ENCODE measurements around the gene TAS2R20.

Gene TAS2R20

DNA sequence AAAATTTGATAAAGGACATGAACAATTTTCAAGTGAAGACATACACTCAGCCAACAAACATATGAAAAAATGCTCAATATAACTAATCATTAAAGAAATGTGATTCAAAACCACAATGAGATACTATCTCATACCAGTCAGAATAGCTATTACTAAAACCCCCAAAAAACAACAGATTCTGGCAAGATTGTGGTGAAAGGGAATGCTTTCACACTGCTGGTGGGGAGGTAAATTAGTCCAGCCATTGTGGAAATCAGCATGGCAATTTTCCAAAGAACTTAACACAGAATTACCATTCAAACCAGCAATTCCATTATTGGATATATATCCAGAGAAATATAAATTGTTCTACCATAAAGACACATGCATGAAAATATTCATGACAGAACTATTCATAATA is 40.4 kb downstream of the TAS2R20 start:
- DNase-seq: no peak

DNA sequence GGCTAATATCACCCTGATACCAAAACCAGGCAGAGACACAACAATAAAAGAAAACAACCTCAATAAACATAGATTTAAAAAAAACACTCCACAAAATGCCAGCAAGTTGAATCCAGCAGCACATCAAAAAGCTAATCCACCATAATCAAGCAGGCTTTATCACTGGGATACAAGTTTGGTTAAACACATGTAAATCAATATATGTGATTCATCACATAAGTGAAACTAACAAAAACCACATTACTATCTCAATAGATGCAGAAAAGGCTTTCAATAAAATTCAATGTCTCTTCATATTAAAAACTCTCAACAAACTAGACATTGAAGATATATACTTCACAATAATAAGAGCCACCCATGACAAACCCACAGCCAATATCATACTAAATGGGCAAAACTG is 42.0 kb downstream of the TAS2R20 start:
- DNase-seq: no peak

DNA sequence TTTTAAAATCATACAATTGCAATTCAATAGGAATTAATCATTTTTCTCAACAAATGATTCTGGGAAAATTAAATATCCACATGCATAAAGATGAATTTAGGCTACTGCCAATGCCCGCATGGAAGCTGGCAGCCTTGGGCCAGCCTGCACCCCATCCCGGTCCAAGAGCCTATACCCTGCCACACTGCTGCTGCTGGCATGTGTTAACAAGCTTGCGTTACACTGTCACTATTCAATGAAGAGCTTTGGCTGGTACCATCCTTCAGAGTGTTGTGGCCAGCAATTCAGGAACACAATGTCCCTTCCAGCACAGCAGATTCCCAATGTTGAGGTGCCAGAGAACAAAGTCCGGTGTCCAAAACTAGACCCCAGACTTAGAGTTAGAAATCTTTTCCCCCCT is 45.5 kb downstream of the TAS2R20 start:
- DNase-seq: no peak

All from retina (tissue), 1 donor.